Calu3 (cell line): ENCODE data around the gene ANGPTL3. TPM values are rescaled to one million over a fixed set of nuclear protein-coding genes. Genes with fewer than 3 reads are reported as not detected.

Source experiments
- BruUV-seq: library from RNA; stranded (reverse); fragments of 400-500 nt; replicated peaks from 2 replicates; lab custom pipeline; 2021; lab: Mats Ljungman, UMichigan
- CTCF ChIA-PET: fragments of 300-600 bp; sonication (Branson Sonifier 250); formaldehyde crosslinking; loops from one replicate; lab custom pipeline; 2022; ENCODE audit warnings: antibody characterized with exemption; lab: Charles Lee
- DNase-seq: peaks from one replicate; pipeline ENCODE4 v3.0.0; 2022
- H3K27ac Mint-ChIP-seq: one replicate; pipeline ENCODE4 v1.8.0; 2022; ENCODE audit warnings: mixed read lengths; ENCODE audit not compliant: unreplicated experiment
- H3K27me3 Mint-ChIP-seq: one replicate; pipeline ENCODE4 v1.8.0; 2022; ENCODE audit warnings: mixed read lengths; ENCODE audit not compliant: unreplicated experiment
- H3K36me3 Mint-ChIP-seq: one replicate; pipeline ENCODE4 v1.8.0; 2022; ENCODE audit warnings: mild to moderate bottlenecking, moderate library complexity, mixed read lengths; ENCODE audit not compliant: insufficient read depth, unreplicated experiment
- H3K4me1 Mint-ChIP-seq: one replicate; pipeline ENCODE4 v1.8.0; 2022; ENCODE audit warnings: mild to moderate bottlenecking, low read depth, mixed read lengths; ENCODE audit not compliant: unreplicated experiment
- H3K4me3 Mint-ChIP-seq: one replicate; pipeline ENCODE4 v1.8.0; 2022; ENCODE audit warnings: mild to moderate bottlenecking, low read depth, moderate library complexity, mixed read lengths; ENCODE audit not compliant: unreplicated experiment
- H3K9me3 Mint-ChIP-seq: one replicate; pipeline ENCODE4 v1.8.0; 2022; ENCODE audit warnings: low read depth, mixed read lengths; ENCODE audit not compliant: unreplicated experiment
- CTCF ChIP-seq: fragments of 200-600 bp; IDR thresholded peaks from one replicate; pipeline ENCODE4 v1.8.0; 2022; ENCODE audit warnings: antibody characterized with exemption; ENCODE audit not compliant: unreplicated experiment
- intact Hi-C: fragments of 100-400 bp; cut with micrococcal nuclease; formaldehyde crosslinking; loops from one replicate; pipeline ENCODE4 v1.10.0; 2022; ENCODE audit not compliant: unreplicated experiment
- total RNA-seq: library from RNA; stranded (reverse); gene quantifications from 2 replicates; pipeline ENCODE4 v1.2.3, GENCODE V29; 2022

ANGPTL3 gene
- total RNA-seq, 1 experiment from 2014 or later: not detected

GRCh38 chr1:62573675-62574074, 23.6 kb upstream of the ANGPTL3 start:
- no TSS peak for BruUV-seq
- H3K36me3 Mint-ChIP-seq: no peaks in the 10 kb centered on the region

GRCh38 chr1:62585469-62586155, 11.7 kb upstream of the ANGPTL3 start:
- no peaks in the 10 kb centered on the region for H3K36me3 Mint-ChIP-seq
- H3K27ac Mint-ChIP-seq: no peak overlapping the region
- H3K4me1 Mint-ChIP-seq: peaks cover 12% of the 10 kb centered on the region
- no peaks in the 10 kb centered on the region for H3K9me3 Mint-ChIP-seq
- no peaks in the 10 kb centered on the region for H3K27me3 Mint-ChIP-seq
- DNase-seq: no peak
- TF ChIP-seq CTCF: no peak
- BruUV-seq: no TSS peak
- intact Hi-C loops: no loop called here
- CTCF ChIA-PET: no interaction called here
- H3K4me3 Mint-ChIP-seq: no peak overlapping the region

More at GRCh38 chr1:62573675-62574074, 23.6 kb upstream of the ANGPTL3 start:
- CTCF ChIA-PET: no interaction called here
- intact Hi-C loops: no loop called here
- H3K4me1 Mint-ChIP-seq: no peaks in the 10 kb centered on the region
- DNase-seq: no peak
- H3K27me3 Mint-ChIP-seq: no peaks in the 10 kb centered on the region
- no peak overlapping the region for H3K27ac Mint-ChIP-seq
- TF ChIP-seq CTCF: no peak
- no peaks in the 10 kb centered on the region for H3K9me3 Mint-ChIP-seq
- no peak overlapping the region for H3K4me3 Mint-ChIP-seq

GRCh38 chr1:62588000-62588399, 9.3 kb upstream of the ANGPTL3 start:
- no peak for TF ChIP-seq CTCF
- no peak overlapping the region for H3K27ac Mint-ChIP-seq
- no peaks in the 10 kb centered on the region for H3K27me3 Mint-ChIP-seq
- H3K4me1 Mint-ChIP-seq: peaks cover 13% of the 10 kb centered on the region
- CTCF ChIA-PET: no interaction called here
- H3K36me3 Mint-ChIP-seq: no peaks in the 10 kb centered on the region
- BruUV-seq: no TSS peak
- no peak overlapping the region for H3K4me3 Mint-ChIP-seq
- DNase-seq: no peak
- H3K9me3 Mint-ChIP-seq: peaks cover 2% of the 10 kb centered on the region
- intact Hi-C loops: no loop called here

- Mint-ChIP-seq H3K9me3 (peaks cover 2% of the 10 kb centered on the region), H3K27ac (no peak overlapping the region), H3K36me3 (no peaks in the 10 kb centered on the region), H3K27me3 (no peaks in the 10 kb centered on the region), H3K4me3 (no peak overlapping the region), H3K4me1 (peaks cover 13% of the 10 kb centered on the region)
- intact Hi-C loops: no loop called here
- CTCF ChIA-PET: no interaction called here
- no TSS peak for BruUV-seq
- no peak for TF ChIP-seq CTCF
- DNase-seq: no peak
Observed at GRCh38 chr1:62589321-62589720, 8.0 kb upstream of the ANGPTL3 start.
